ENCODE measurements around the gene HUS1. TPM values are rescaled to one million over a fixed set of nuclear protein-coding genes. Genes with fewer than 3 reads are reported as not detected.

Gene HUS1
- total and polyA plus RNA-seq, 2 of the 8 experiments (the other 6 are each of a cell fraction or from before 2014, with no cell fraction given) = 15.0 to 33.0 TPM

DNA sequence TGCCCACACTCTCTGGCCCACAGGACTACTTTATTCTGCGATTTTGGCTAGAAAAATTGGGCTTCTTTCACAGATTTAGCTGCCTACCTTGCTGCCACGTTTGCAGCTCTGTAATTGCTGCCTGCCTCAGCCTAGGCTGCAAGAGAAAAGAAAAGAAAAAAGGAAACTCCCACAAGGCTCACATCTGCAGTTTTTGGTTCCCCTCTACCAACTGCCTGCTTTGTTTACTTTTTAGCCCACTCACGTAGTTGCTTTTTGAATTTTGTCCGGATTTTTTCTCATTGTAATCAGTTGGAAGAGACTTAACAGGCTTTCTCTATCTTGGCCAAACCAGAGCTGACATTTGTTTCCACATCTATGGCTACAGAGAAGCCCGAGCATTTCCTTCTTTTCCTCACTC lies 25.2 kb upstream of the HUS1 start:
- H3K4me1 ChIP-seq (replicated peaks in 1 of 4; ENCODE audit: control insufficient read depth in 3 of 4, insufficient read depth in 4 of 4, low read length in 3 of 4) = no peaks in the 10 kb centered on the region; a peak in 1 of 7 replicates
- no peaks in the 10 kb centered on the region for H3K79me2 ChIP-seq (ENCODE audit: control insufficient read depth in 1 of 2, insufficient read depth in 2 of 2, low read length in 2 of 2)
- H4K5ac ChIP-seq (ENCODE audit: insufficient read length, low read depth, low read length) = no peak overlapping the region
- no peak for FAIRE-seq
- H3K79me1 ChIP-seq (ENCODE audit: low read depth, low read length) = no peaks in the 10 kb centered on the region
- H4K91ac ChIP-seq (replicated peaks; ENCODE audit: insufficient read length, low read length) = no peak overlapping the region
- no peak overlapping the region for H2BK12ac ChIP-seq (ENCODE audit: low read depth, low read length)
- H4K20me1 ChIP-seq (replicated peaks in 1 of 2; ENCODE audit: control insufficient read depth in 1 of 2, insufficient read depth in 2 of 2, low read length in 2 of 2) = no peaks in the 10 kb centered on the region
- H3K9ac ChIP-seq (replicated peaks in 1 of 4; ENCODE audit: extremely low read depth in 1 of 4, low read depth in 3 of 4, low read length in 3 of 4) = no peak overlapping the region
- no peak overlapping the region for H3K4ac ChIP-seq (replicated peaks; ENCODE audit: insufficient read length, low read depth, low read length)
- H3K18ac ChIP-seq (ENCODE audit: extremely low read depth, low read length) = no peak overlapping the region
- H3K27me3 ChIP-seq (replicated peaks in 1 of 4; ENCODE audit: control insufficient read depth in 3 of 4, extremely low read depth in 1 of 4, insufficient read depth in 3 of 4, low read length in 3 of 4) = peaks cover 0 to 2% (median 0%) of the 10 kb centered on the region in 4 experiments; a peak in 1 of 7 replicates
- H3K23ac ChIP-seq (ENCODE audit: insufficient read length) = no peak overlapping the region
- no peak overlapping the region for H3K27ac ChIP-seq (ENCODE audit: low read depth, low read length)
- WGBS, 2 experiments (ENCODE audit: extremely low coverage in 1 of 2, insufficient coverage in 1 of 2, insufficient read length in 1 of 2, insufficient replicate concordance in 2 of 2, low coverage in 1 of 2, low lambda C conversion rate in 2 of 2, missing lambda C conversion rate in 1 of 2) = 59% methylated on average over 5 of the region's 5 CpGs; no CpG with 5 or more reads in 1 of the 2 experiments
- ChIA-PET CTCF (ENCODE audit: partially characterized antibody) (interaction anchor here (0.6 to 0.9 kb wide), 2 partner anchors 13 to 35 kb away, joined by 3 read pairs; no protein-coding TSS in a partner anchor), POLR2A (ENCODE audit: partially characterized antibody) (no interaction called here)
- H3K9me3 ChIP-seq (ENCODE audit: insufficient read depth in 2 of 2, low read depth in 1 of 2, low read length in 1 of 2) = no peaks in the 10 kb centered on the region
- H3K4me2 ChIP-seq (ENCODE audit: insufficient read depth in 1 of 2, low read depth in 2 of 2, low read length in 2 of 2) = no peak overlapping the region
- peak overlapping the region; percentile 94 for H2AFZ ChIP-seq (ENCODE audit: low read length)
- H3K4me3 ChIP-seq (ENCODE audit: extremely low read depth in 1 of 4, insufficient read depth in 2 of 4, low read depth in 3 of 4, low read length in 4 of 4) = no peak overlapping the region
- no peak overlapping the region for H2BK20ac ChIP-seq (ENCODE audit: low read length)
- H2BK15ac ChIP-seq (ENCODE audit: low read length) = no peak overlapping the region
- H2BK120ac ChIP-seq (replicated peaks; ENCODE audit: low read depth, low read length) = no peak overlapping the region
- H3K23me2 ChIP-seq (ENCODE audit: low read depth, low read length) = no peaks in the 10 kb centered on the region
- H3K56ac ChIP-seq (replicated peaks; ENCODE audit: insufficient read length, low read depth, low read length) = no peak overlapping the region
- H2BK5ac ChIP-seq (ENCODE audit: low read depth, low read length) = no peak overlapping the region
- H3K14ac ChIP-seq (ENCODE audit: insufficient read length) = no peak overlapping the region
- no peaks in the 10 kb centered on the region for H3K36me3 ChIP-seq (ENCODE audit: control insufficient read depth in 2 of 4, insufficient read depth in 4 of 4, low read length in 3 of 4)
- no peak overlapping the region for H2AK5ac ChIP-seq (ENCODE audit: low read depth, low read length)
- DNase-seq (ENCODE audit: low read depth in 1 of 2, low spot score in 2 of 2) = no peak
- no peak overlapping the region for H4K8ac ChIP-seq (ENCODE audit: extremely low read depth, insufficient read depth, low read length)
- TF ChIP-seq ASH2L (IDR thresholded peaks at IDR 0.05; ENCODE audit: low read length) = no peak
- no peak for TF ChIP-seq BCL11A (IDR thresholded peaks at IDR 0.05; ENCODE audit: low read depth in 2 of 2, low read length in 2 of 2)
- TF ChIP-seq SUZ12 (IDR thresholded peaks at IDR 0.05; ENCODE audit: low read length) = no peak
- no peak for TF ChIP-seq TCF12 (IDR thresholded peaks at IDR 0.05; ENCODE audit: low read depth, low read length)
- TF ChIP-seq CREB1 (IDR thresholded peaks at IDR 0.05) = no peak
- TF ChIP-seq MAFK (IDR thresholded peaks at IDR 0.05; ENCODE audit: low read depth, low read length) = no peak
- TF ChIP-seq, protein P1, sequence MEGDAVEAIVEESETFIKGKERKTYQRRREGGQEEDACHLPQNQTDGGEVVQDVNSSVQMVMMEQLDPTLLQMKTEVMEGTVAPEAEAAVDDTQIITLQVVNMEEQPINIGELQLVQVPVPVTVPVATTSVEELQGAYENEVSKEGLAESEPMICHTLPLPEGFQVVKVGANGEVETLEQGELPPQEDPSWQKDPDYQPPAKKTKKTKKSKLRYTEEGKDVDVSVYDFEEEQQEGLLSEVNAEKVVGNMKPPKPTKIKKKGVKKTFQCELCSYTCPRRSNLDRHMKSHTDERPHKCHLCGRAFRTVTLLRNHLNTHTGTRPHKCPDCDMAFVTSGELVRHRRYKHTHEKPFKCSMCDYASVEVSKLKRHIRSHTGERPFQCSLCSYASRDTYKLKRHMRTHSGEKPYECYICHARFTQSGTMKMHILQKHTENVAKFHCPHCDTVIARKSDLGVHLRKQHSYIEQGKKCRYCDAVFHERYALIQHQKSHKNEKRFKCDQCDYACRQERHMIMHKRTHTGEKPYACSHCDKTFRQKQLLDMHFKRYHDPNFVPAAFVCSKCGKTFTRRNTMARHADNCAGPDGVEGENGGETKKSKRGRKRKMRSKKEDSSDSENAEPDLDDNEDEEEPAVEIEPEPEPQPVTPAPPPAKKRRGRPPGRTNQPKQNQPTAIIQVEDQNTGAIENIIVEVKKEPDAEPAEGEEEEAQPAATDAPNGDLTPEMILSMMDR (IDR thresholded peaks at IDR 0.05; ENCODE audit: control extremely low read depth in 1 of 3, insufficient read depth in 1 of 3, low read depth in 1 of 3, low read length in 3 of 3) = no peak
- TF ChIP-seq KDM1A (IDR thresholded peaks at IDR 0.05; ENCODE audit: borderline replicate concordance, low read length) = no peak
